Measurements from ENCODE around the gene MORN5. TPM values are rescaled to one million over a fixed set of nuclear protein-coding genes. Genes with fewer than 3 reads are reported as not detected.

Gene MORN5
- total RNA-seq, 3 donors from 2014 or later, result not detected

- no peaks in the 10 kb centered on the region for H3K9me3 ChIP-seq
- H3K36me3 ChIP-seq, result no peaks in the 10 kb centered on the region
- intact Hi-C loops (cut with DNase I; ENCODE audit: low total_unique reads), result no loop called here
- H3K4me1 ChIP-seq, result no peaks in the 10 kb centered on the region
- H3K4me3 ChIP-seq, result no peak overlapping the region
- no peaks in the 10 kb centered on the region for H3K27me3 ChIP-seq
- no peak for DNase-seq (ENCODE audit: low spot score in 2 of 2)
- TF ChIP-seq POLR2AphosphoS5 (IDR thresholded peaks at IDR 0.05) (no peak), POLR2A (IDR thresholded peaks at IDR 0.05) (no peak), CTCF (IDR thresholded peaks at IDR 0.05) (no peak)
- H3K27ac ChIP-seq, result no peak overlapping the region
These were observed 41.4 kb downstream of the MORN5 start for GRCh38 chr9:122200960-122201595.

DNA sequence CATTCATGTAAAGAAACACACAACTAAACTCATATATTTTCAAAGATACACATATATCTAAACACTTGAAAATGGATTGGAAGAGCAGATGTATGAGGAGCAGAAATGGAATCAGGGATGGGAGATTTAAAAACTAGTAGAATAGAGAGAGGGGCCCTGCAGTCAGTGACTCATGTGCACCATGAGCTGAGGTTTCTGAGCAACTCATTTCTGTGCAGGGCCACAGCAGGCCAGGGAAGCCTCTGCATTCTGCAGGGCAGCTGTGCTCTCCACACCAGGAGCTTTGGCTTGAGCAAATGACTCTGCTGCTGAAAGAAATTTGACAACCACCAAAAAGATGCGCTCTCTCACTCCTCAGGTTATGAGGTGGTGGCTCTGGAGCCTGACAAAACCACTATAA is 41.9 kb downstream of the MORN5 start:
- DNase-seq (ENCODE audit: low spot score in 2 of 2), result no peak
- Histone ChIP-seq H3K27me3 (no peaks in the 10 kb centered on the region), H3K36me3 (no peaks in the 10 kb centered on the region), H3K9me3 (no peaks in the 10 kb centered on the region), H3K27ac (no peak overlapping the region), H3K4me3 (no peak overlapping the region), H3K4me1 (no peaks in the 10 kb centered on the region)
- no peak for TF ChIP-seq CTCF (IDR thresholded peaks at IDR 0.05)
- intact Hi-C loops (cut with DNase I; ENCODE audit: low total_unique reads), result no loop called here

- no peak for DNase-seq (ENCODE audit: low spot score in 2 of 2)
- no peak overlapping the region for H3K27ac ChIP-seq
- intact Hi-C loops (cut with DNase I; ENCODE audit: low total_unique reads), result no loop called here
- H3K4me3 ChIP-seq, result no peak overlapping the region
- H3K4me1 ChIP-seq, result no peaks in the 10 kb centered on the region
- no peaks in the 10 kb centered on the region for H3K27me3 ChIP-seq
- no peaks in the 10 kb centered on the region for H3K36me3 ChIP-seq
- no peaks in the 10 kb centered on the region for H3K9me3 ChIP-seq
- TF ChIP-seq POLR2AphosphoS5 (IDR thresholded peaks at IDR 0.05) (no peak), CTCF (IDR thresholded peaks at IDR 0.05) (no peak), POLR2A (IDR thresholded peaks at IDR 0.05) (no peak)
These were observed 42.4 kb downstream of the MORN5 start for GRCh38 chr9:122202111-122202510.

GRCh38 chr9:122204055-122204454 is 44.3 kb downstream of the MORN5 start:
- Histone ChIP-seq H3K27me3 (no peaks in the 10 kb centered on the region), H3K4me3 (no peak overlapping the region), H3K36me3 (no peaks in the 10 kb centered on the region), H3K4me1 (no peaks in the 10 kb centered on the region), H3K9me3 (no peaks in the 10 kb centered on the region), H3K27ac (no peak overlapping the region)
- intact Hi-C loops (cut with DNase I; ENCODE audit: low total_unique reads), result no loop called here
- DNase-seq (ENCODE audit: low spot score in 2 of 2), result no peak
- no peak for TF ChIP-seq CTCF (IDR thresholded peaks at IDR 0.05)

GRCh38 chr9:122204491-122204890 is 44.8 kb downstream of the MORN5 start:
- Histone ChIP-seq H3K27me3 (no peaks in the 10 kb centered on the region), H3K4me1 (no peaks in the 10 kb centered on the region), H3K9me3 (no peaks in the 10 kb centered on the region), H3K4me3 (no peak overlapping the region), H3K36me3 (no peaks in the 10 kb centered on the region), H3K27ac (no peak overlapping the region)
- no peak for TF ChIP-seq CTCF (IDR thresholded peaks at IDR 0.05)
- TF ChIP-seq POLR2A (IDR thresholded peaks at IDR 0.05), result no peak
- no peak for TF ChIP-seq POLR2AphosphoS5 (IDR thresholded peaks at IDR 0.05)
- intact Hi-C loops (cut with DNase I; ENCODE audit: low total_unique reads), result no loop called here
- no peak for DNase-seq (ENCODE audit: low spot score in 2 of 2)

Measured in breast epithelium (tissue), 4 donors.